ENCODE results near the gene NMB. TPM values are rescaled to one million over a fixed set of nuclear protein-coding genes. Genes with fewer than 3 reads are reported as not detected.
A peak's percentile ranks its signal among the peaks of the same experiment; 100 is the strongest.

NMB gene
- total RNA-seq (1 to 10 TPM in 9 of 10 donors, under 1 TPM in 1; 0.96 to 6.6 (median 2.1) TPM), polyA plus RNA-seq (1 to 10 TPM; 2.3 to 8.0 TPM)
- long read RNA-seq, donor 1, partial matches to known transcripts: 0 of 1 reads
- long read RNA-seq, donor 1, other reads (novel, unspliced or antisense): 0 of 1 reads
- long read RNA-seq, donor 2, partial matches to known transcripts: 0 of 3 reads
- long read RNA-seq, donor 2, other reads (novel, unspliced or antisense): 0 of 3 reads
- long read RNA-seq, donor 3, partial matches to known transcripts: 1 of 1 reads
- long read RNA-seq, donor 3, other reads (novel, unspliced or antisense): 0 of 1 reads

- H3K9me3 ChIP-seq: no peaks in the 10 kb centered on the region
- ATAC-seq: peak; percentile 59 to 73 (median 68)
- intact Hi-C loops (cut with DNase I): loop anchor here in 7 of 10 donors (5.0 to 10.0 kb wide), 9 partner anchors 44 to 277 kb away; partner anchors contain the start of genes ALPK3 (in 3 of the 7) and SEC11A (in 2 of the 7)
- 0 to 1% methylated on average over 58 to 61 of the region's 61 CpGs for WGBS, 2 donors
- H3K4me1 ChIP-seq: peaks cover 8 to 38% (median 24%) of the 10 kb centered on the region in 9 donors
- TF ChIP-seq CTCF (IDR thresholded peaks at IDR 0.05): peak; percentile 37 to 81 (median 56)
- peak; percentile 70 to 80 for DNase-seq
- H3K27ac ChIP-seq: peak within 1 kb of the TSS; percentile 34 to 88 (median 76)
- peak within 1 kb of the TSS; percentile 37 to 75 (median 69) for H3K4me3 ChIP-seq
- H3K27me3 ChIP-seq: no peaks in the 10 kb centered on the region
- peaks cover 0 to 13% (median 0%) of the 10 kb centered on the region in 9 donors for H3K36me3 ChIP-seq
These were observed at the start of gene NMB for GRCh38 chr15:84658080-84658787. TSS of gene NMB (minus strand) at chr15:84658199. CDS start at chr15:84658152, 47 bp downstream.

GRCh38 chr15:84703808-84704207, 45.8 kb upstream of the NMB start:
- Histone ChIP-seq H3K27me3 (no peaks in the 10 kb centered on the region), H3K27ac (no peak overlapping the region), H3K4me3 (no peak overlapping the region), H3K4me1 (peaks cover 3 to 61% (median 22%) of the 10 kb centered on the region in 9 donors), H3K36me3 (peaks cover 0 to 10% (median 0%) of the 10 kb centered on the region in 9 donors), H3K9me3 (no peaks in the 10 kb centered on the region)
- intact Hi-C loops (cut with DNase I): loop anchor here in 2 of 10 donors (5.0 kb wide), 2 partner anchors 43 to 47 kb away; partner anchors contain the start of genes NMB (in 1 of the 2) and ZNF592 (in 1 of the 2)
- no peak for TF ChIP-seq CTCF (IDR thresholded peaks at IDR 0.05)
- ATAC-seq: no peak
- whole genome bisulfite sequencing, 2 donors: 88 to 96% methylated on average over 5 of the region's 5 CpGs
- no peak for DNase-seq

GRCh38 chr15:84702961-84703482, 45.0 kb upstream of the NMB start:
- 11 to 12% methylated on average over 4 of the region's 4 CpGs for WGBS, 2 donors
- no peaks in the 10 kb centered on the region for H3K27me3 ChIP-seq
- ATAC-seq (peak; percentile 78 to 94 (median 90)), DNase-seq (peak; percentile 17 to 78)
- intact Hi-C loops (cut with DNase I): loop anchor here in 2 of 10 donors (5.0 kb wide), 2 partner anchors 44 to 46 kb away; partner anchors contain the start of genes NMB (in 1 of the 2) and ZNF592 (in 1 of the 2)
- H3K36me3 ChIP-seq: peaks cover 0 to 6% (median 0%) of the 10 kb centered on the region in 9 donors
- peak overlapping the region in 5 of 10 donors; percentile 13 to 51 (median 26) for H3K27ac ChIP-seq
- peaks cover 3 to 65% (median 22%) of the 10 kb centered on the region in 9 donors for H3K4me1 ChIP-seq
- H3K4me3 ChIP-seq: no peak overlapping the region
- no peaks in the 10 kb centered on the region for H3K9me3 ChIP-seq
- TF ChIP-seq CTCF (IDR thresholded peaks at IDR 0.05): no peak

All from heart right ventricle (tissue), 16 donors.